ENCODE data around the gene GPR157. TPM values are rescaled to one million over a fixed set of nuclear protein-coding genes. Genes with fewer than 3 reads are reported as not detected.

The GPR157 gene
- polyA plus RNA-seq, 2 of the 4 experiments (the other 2 are of a cell fraction) = 3.6 to 4.7 TPM

GRCh38 chr1:9139930-9140329 is 11.0 kb upstream of the GPR157 start:
- FAIRE-seq (no peak), DNase-seq (ENCODE audit: low read depth in 1 of 2, low spot score in 1 of 2) (no peak), ATAC-seq (no peak)
- POLR2A ChIA-PET = no interaction called here
- Histone ChIP-seq H3K9me3 (no peaks in the 10 kb centered on the region), H3K27ac (no peak overlapping the region), H3K4me3 (no peak overlapping the region), H3K4me1 (peaks cover 3% of the 10 kb centered on the region), H3K4me2 (no peak overlapping the region)
- WGBS (ENCODE audit: missing lambda C conversion rate) = 82% methylated on average over 2 of the region's 2 CpGs
- CTCF ChIA-PET = interaction anchor here (0.8 kb wide), 1 partner anchor 41 kb away, joined by 3 read pairs; no protein-coding TSS in a partner anchor
- TF ChIP-seq MAZ (IDR thresholded peaks at IDR 0.05; ENCODE audit: borderline replicate concordance, low read depth, low read length) (no peak), POLR2A (IDR thresholded peaks at IDR 0.05; ENCODE audit: low read length) (no peak), CBX2 (IDR thresholded peaks at IDR 0.05; ENCODE audit: borderline replicate concordance, low read depth) (no peak), ATOH8 (CRISPR knock-in tag; IDR thresholded peaks at IDR 0.05; ENCODE audit: low read depth) (no peak), KDM5A (IDR thresholded peaks at IDR 0.05) (no peak), ZC3H11A (IDR thresholded peaks at IDR 0.05) (no peak)
- TF ChIP-seq, protein P1, sequence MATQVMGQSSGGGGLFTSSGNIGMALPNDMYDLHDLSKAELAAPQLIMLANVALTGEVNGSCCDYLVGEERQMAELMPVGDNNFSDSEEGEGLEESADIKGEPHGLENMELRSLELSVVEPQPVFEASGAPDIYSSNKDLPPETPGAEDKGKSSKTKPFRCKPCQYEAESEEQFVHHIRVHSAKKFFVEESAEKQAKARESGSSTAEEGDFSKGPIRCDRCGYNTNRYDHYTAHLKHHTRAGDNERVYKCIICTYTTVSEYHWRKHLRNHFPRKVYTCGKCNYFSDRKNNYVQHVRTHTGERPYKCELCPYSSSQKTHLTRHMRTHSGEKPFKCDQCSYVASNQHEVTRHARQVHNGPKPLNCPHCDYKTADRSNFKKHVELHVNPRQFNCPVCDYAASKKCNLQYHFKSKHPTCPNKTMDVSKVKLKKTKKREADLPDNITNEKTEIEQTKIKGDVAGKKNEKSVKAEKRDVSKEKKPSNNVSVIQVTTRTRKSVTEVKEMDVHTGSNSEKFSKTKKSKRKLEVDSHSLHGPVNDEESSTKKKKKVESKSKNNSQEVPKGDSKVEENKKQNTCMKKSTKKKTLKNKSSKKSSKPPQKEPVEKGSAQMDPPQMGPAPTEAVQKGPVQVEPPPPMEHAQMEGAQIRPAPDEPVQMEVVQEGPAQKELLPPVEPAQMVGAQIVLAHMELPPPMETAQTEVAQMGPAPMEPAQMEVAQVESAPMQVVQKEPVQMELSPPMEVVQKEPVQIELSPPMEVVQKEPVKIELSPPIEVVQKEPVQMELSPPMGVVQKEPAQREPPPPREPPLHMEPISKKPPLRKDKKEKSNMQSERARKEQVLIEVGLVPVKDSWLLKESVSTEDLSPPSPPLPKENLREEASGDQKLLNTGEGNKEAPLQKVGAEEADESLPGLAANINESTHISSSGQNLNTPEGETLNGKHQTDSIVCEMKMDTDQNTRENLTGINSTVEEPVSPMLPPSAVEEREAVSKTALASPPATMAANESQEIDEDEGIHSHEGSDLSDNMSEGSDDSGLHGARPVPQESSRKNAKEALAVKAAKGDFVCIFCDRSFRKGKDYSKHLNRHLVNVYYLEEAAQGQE (IDR thresholded peaks at IDR 0.05) = no peak

DNA sequence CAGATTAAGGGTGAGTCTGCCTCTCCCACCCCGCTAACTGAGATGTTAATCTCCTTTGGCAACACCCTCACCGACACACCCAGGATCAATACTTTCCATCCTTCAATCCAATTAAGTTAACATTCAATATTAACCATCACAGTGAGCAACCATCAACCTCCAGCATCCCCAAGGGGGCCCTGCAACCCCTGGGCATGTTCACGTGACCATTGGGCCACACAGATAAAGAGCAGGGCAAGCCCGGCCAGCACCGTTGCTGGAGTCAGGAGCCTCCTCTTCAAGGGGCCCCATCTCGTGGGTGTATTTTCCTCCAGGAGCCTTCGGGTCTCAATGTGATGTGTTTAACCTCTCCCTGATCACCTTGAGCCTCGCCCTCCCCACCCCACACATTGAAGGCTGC is 8.0 kb upstream of the GPR157 start:
- H3K9me3 ChIP-seq = no peaks in the 10 kb centered on the region
- ATAC-seq = no peak
- no peak overlapping the region for H3K4me2 ChIP-seq
- FAIRE-seq = no peak
- no peak for TF ChIP-seq NFE2L2 (conservative IDR thresholded peaks at IDR 0.05; ENCODE audit: low read length)
- no peak for TF ChIP-seq TP53 (CRISPR knock-in tag; IDR thresholded peaks at IDR 0.05)
- H3K4me3 ChIP-seq = no peak overlapping the region
- WGBS (ENCODE audit: missing lambda C conversion rate) = 74% methylated on average over 6 of the region's 8 CpGs
- no peaks in the 10 kb centered on the region for H3K4me1 ChIP-seq
- no peak for DNase-seq (ENCODE audit: low read depth in 1 of 2, low spot score in 1 of 2)
- CTCF ChIA-PET = interaction anchor here (0.7 to 0.9 kb wide), 2 partner anchors 10 to 27 kb away, joined by 3 read pairs; no protein-coding TSS in a partner anchor
- H3K27ac ChIP-seq = no peak overlapping the region
- POLR2A ChIA-PET = no interaction called here

DNA sequence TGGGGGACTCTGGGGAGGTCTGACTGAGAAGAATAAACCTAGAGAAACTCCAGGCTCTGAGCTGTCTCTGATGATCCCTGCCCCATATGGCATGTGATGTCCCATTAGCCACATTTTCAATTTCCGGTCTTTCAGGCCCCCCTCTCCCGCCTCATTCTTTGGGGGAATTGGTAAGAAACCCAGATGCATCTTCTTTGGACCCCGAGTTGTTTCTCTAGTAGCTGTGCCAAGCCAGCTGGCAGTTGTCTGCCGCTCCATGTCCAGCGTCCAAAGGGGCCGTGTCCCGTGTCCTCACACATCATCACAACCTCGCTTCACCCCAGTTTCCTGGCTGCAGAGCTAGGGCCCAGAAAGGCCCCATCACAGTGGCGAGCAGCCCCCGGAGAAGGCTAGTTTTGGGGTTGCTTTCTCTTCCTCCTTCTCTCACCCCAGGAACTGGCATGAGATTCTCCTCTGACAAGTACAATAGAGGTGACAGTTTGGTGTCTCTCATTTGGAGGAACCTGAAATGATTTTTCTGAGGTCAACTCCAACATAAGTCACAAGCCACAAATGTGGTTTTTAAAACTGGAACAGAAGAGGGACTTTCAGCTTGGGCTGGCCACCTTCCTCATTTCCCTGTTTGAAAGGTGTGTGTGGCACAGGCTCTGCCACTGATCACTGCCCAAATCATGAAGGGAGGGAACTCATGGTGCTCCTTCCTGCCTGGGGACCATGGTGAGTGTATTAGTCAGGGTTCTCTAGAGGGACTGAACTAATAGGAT is 6.4 kb upstream of the GPR157 start:
- H3K4me1 ChIP-seq = no peaks in the 10 kb centered on the region
- no peak for TF ChIP-seq KDM1A (IDR thresholded peaks at IDR 0.05; ENCODE audit: low read depth)
- TF ChIP-seq CBX8 (IDR thresholded peaks at IDR 0.05) = no peak
- no peak for TF ChIP-seq RARB (CRISPR knock-in tag; IDR thresholded peaks at IDR 0.05)
- no peak for TF ChIP-seq RFX5 (IDR thresholded peaks at IDR 0.05)
- no peak for TF ChIP-seq ATOH8 (CRISPR knock-in tag; IDR thresholded peaks at IDR 0.05; ENCODE audit: low read depth)
- no peak for TF ChIP-seq USF2 (IDR thresholded peaks at IDR 0.05)
- TF ChIP-seq TP53 (CRISPR knock-in tag; IDR thresholded peaks at IDR 0.05) = no peak
- no peak for TF ChIP-seq RAD21 (conservative IDR thresholded peaks at IDR 0.05 in 1 of 2, IDR thresholded peaks at IDR 0.05 in 1 of 2)
- TF ChIP-seq HDAC2 (IDR thresholded peaks at IDR 0.05) = no peak
- no peak for TF ChIP-seq POLR2AphosphoS2 (conservative IDR thresholded peaks at IDR 0.05; ENCODE audit: low read length)
- H3K4me2 ChIP-seq = no peak overlapping the region
- ChIA-PET POLR2A (no interaction called here), CTCF (interaction anchor here (0.7 to 1.2 kb wide), 5 partner anchors 8 to 67 kb away, joined by 3 read pairs; no protein-coding TSS in a partner anchor)
- ATAC-seq (no peak), FAIRE-seq (no peak), DNase-seq (ENCODE audit: low read depth in 1 of 2, low spot score in 1 of 2) (no peak)
- no peak overlapping the region for H3K27ac ChIP-seq
- no peaks in the 10 kb centered on the region for H3K9me3 ChIP-seq
- 76% methylated on average over 10 of the region's 10 CpGs for WGBS (ENCODE audit: missing lambda C conversion rate)
- H3K4me3 ChIP-seq = no peak overlapping the region
